Stimulated activated CD8-positive, alpha-beta memory T cell treated with anti-CD3 and anti-CD28 coated beads, Interleukin-4, amount 100 ng/mL, for 24 hours (primary cell): ENCODE results near the gene SLC24A3.

Experiments
- DNase-seq: peaks from one replicate; pipeline ENCODE4 v3.0.0-alpha.2; 2020; ENCODE audit warnings: low read depth

Gene SLC24A3

GRCh38 chr20:19598117-19598850 lies 385.8 kb downstream of the SLC24A3 start:
- no peak for DNase-seq

GRCh38 chr20:19599200-19599599 lies 386.8 kb downstream of the SLC24A3 start:
- no peak for DNase-seq

- DNase-seq: no peak
Measured at GRCh38 chr20:19600042-19600441, 387.6 kb downstream of the SLC24A3 start.

GRCh38 chr20:19601126-19601810 lies 388.8 kb downstream of the SLC24A3 start:
- DNase-seq: no peak

GRCh38 chr20:19602675-19603375 lies 390.4 kb downstream of the SLC24A3 start:
- no peak for DNase-seq

GRCh38 chr20:19603376-19603750 lies 390.9 kb downstream of the SLC24A3 start:
- DNase-seq: no peak

- DNase-seq: no peak
Measured at GRCh38 chr20:19605786-19606485, 393.5 kb downstream of the SLC24A3 start.

GRCh38 chr20:19609642-19610223 lies 397.3 kb downstream of the SLC24A3 start:
- no peak for DNase-seq

GRCh38 chr20:19615629-19616028 lies 403.2 kb downstream of the SLC24A3 start:
- DNase-seq: no peak

GRCh38 chr20:19616081-19616480 lies 403.6 kb downstream of the SLC24A3 start:
- no peak for DNase-seq

GRCh38 chr20:19616620-19617019 lies 404.2 kb downstream of the SLC24A3 start:
- no peak for DNase-seq

GRCh38 chr20:19617256-19617655 lies 404.8 kb downstream of the SLC24A3 start:
- DNase-seq: no peak

GRCh38 chr20:19618711-19619110 lies 406.3 kb downstream of the SLC24A3 start:
- no peak for DNase-seq

- no peak for DNase-seq
Measured at GRCh38 chr20:19619904-19620430, 407.5 kb downstream of the SLC24A3 start.

- DNase-seq: no peak
Measured at GRCh38 chr20:19620446-19620845, 408.0 kb downstream of the SLC24A3 start.

GRCh38 chr20:19621072-19621471 lies 408.6 kb downstream of the SLC24A3 start:
- no peak for DNase-seq

- DNase-seq: no peak
Measured at GRCh38 chr20:19624221-19624965, 412.0 kb downstream of the SLC24A3 start.

GRCh38 chr20:19625426-19625825 lies 413.0 kb downstream of the SLC24A3 start:
- DNase-seq: no peak

GRCh38 chr20:19626896-19627295 lies 414.5 kb downstream of the SLC24A3 start:
- DNase-seq: no peak

GRCh38 chr20:19628570-19629134 lies 416.2 kb downstream of the SLC24A3 start:
- DNase-seq: no peak

- DNase-seq: no peak
Measured at GRCh38 chr20:19631410-19631809, 419.0 kb downstream of the SLC24A3 start.
